Brain pericyte (primary cell): ENCODE data around the gene SH2D1B.
"Not testable (repeated sequence)": the region's sequence is repeated elsewhere in the genome, so short reads cannot be mapped to it uniquely, and the experiment has no call there.

Source experiments
- DNase-seq: peaks from one replicate; pipeline ENCODE4 v3.0.0-alpha.2; 2012; ENCODE audit warnings: low read depth, low spot score

The SH2D1B gene

DNA sequence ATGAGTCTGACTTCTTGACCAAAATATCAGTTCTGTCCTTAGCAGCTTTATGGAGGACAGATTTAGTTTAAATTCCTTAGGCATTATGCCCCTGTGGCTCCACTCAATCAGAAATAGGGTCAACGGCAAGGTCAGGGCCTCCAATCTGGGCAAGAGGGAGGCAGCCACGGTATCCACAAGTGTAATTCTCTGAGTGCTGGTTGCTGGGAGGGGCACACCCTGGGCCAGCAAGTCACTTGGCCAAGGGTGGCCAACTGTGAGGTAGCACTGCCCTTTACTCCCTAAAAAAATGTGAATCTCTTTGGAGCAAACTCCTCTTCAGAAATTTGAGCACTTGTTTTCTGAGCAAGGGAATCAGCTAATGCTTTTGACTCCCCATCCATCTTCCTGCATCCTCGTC lies 48.1 kb downstream of the SH2D1B start:
- DNase-seq: no peak

DNA sequence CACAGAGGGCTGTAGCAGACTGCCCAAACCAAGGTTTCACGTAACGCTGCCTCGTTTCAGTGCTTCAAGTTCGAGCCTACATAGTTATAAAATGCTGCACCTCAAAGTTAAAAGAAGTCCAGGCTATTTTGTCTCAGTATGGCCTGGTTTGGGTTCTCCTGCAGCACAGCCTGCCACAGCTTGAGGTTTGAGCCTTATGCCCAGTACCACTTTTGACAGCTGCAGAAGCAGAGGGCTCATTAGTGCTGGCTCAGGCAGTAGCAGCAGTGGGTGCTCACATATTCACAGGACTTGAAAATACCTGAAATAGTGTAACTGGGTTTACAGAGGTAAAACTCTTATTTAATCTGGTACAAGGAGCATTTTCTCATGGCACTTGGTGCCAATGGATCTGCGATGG lies 50.6 kb downstream of the SH2D1B start:
- DNase-seq: no peak

DNA sequence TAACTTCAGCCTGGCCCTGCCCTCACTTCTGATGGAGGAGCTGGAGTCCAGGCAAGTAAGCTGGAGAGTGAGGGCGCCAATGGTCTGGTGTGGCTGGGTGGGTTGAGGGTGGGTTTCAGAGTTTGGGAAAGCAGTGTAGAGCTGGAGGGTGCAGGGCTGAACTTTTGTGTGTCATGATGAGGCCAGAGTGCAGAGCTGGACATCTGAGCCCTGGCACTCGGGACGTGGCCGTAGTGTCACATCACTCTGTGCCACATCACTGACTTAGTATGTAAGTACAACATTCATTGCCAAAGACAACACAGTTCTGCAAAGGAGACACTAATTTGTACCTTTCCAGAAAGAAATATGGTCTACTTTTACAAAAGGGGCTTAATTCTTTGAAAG lies 51.1 kb downstream of the SH2D1B start:
- no peak for DNase-seq

DNA sequence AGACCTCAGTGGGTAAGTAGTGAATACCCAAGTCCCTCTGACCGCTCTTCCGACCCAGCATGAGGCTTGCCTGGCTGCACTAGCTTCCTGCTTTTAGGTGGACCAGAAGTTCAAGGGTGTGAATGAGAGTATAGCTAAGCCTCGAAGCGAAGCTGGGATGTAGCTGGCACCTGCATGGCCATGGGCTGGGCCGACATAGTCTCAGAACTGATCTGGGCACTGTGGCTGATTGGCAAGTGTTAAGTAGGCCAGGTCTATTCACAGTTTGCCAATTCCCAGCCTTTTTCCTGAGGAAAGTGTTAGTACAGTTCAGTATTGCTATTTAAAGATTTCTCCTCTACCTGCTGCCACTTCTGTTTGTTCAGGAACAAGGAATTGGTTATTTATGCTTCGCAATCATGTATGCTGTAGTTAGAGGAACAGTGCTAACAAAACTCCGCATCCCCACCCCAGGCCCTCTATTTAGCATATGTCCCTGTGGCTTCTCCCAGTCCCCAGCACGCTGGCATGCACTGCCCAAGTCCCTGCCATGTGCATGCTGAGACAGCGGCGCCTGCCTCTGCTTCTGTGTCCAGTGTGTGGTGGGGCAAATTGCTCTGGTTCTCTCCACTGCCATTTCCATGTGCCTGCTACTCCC lies 51.6 kb downstream of the SH2D1B start:
- no peak for DNase-seq

DNA sequence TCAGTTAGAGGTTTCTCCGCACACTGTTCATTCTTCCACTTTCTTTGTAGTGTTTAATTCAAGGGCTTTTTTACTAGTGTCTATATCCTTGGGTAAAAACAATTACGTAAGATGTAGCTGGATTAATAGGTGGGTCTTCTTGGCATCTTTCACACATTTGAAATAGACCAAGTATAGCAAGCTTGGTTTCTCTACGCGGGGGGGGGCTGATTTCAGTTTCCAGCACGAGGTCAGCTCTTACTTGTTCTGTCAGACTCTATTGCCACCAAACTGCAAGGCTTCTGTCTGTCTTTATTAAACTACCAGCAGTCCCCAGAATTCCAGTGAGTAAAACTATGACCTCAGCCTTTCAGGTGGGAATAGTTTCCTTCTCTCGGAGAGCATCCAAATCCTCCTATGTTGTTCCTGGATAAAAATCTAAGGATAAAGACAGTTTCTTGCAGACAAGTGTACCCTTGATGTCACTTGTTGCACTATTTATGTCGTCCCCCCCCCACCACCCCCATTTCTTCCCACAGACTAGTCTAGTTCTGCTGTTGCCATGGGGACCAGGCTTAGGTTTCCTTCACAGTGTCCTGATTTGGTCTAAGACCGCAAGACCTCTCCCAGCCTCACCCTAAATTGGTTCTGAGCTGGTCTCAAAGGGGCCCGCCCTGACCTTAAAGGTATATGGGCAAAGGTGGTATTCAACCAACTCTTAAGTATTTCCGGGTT lies 52.3 kb downstream of the SH2D1B start:
- no peak for DNase-seq

DNA sequence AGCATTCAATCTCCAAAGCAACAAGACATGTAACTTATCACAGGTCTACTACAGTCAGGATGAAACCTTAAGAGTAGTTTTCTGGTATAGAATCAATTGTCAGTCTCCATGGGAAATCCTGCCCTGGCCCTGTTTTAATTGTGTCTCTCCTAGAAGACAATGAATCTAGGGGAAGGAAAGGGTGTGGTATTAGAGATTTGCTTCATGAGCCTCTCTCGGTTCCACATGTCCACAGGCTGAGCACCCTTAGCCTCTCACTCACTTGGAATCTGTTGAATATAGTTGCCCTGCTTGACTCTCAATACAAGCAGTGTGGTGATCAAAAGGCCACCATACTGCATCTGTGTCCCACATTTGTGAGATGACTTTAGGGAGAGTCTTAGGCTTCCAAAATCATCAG lies 53.0 kb downstream of the SH2D1B start:
- DNase-seq: no peak

DNA sequence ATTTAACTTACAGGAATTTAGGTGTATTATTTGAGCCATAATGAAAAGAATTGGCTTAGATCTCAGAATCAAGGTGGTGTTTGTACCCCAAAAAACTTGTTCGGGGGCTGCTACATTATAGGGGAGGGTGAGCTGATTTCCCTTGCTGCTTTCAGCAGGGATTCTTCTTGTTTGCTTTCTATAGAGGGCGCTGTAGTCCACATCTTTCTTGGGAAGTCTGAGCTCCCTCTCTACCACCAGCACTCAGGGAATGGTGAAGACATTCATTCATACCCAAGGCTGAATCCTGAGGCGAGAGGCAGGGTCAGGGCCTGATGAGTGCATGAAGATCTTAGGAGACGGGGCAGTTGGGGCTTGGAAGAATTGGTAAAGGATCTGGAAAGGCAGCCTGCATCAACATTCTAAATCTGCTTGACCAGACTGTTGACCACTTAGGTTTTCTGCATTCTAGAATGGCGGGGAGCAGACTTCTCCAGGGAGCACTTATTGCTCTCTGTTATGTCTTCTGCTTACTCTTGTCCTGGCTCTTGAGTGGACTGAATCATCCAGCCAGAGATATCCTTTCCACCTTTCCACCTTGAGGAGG lies 54.2 kb downstream of the SH2D1B start:
- no peak for DNase-seq

DNA sequence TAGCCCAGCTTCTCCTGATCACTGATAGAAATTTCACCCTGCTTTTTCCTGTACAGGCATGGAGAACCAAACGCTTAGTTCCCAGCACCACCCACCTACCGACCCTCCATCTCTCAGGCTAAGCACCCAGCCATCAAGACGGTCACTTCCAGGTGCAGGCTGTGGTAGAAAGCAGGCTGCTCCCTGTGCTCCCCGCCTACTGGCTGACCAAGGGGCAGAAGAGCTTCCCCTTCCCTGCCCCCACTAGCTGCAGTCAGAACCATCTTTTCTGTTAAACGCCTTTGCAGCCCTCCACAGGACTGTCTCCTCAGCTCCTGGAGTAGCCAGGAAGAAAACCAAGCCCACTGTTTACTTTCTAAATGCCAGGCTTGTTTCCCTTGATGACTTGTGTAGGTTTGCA lies 58.2 kb downstream of the SH2D1B start:
- DNase-seq: no peak

DNA sequence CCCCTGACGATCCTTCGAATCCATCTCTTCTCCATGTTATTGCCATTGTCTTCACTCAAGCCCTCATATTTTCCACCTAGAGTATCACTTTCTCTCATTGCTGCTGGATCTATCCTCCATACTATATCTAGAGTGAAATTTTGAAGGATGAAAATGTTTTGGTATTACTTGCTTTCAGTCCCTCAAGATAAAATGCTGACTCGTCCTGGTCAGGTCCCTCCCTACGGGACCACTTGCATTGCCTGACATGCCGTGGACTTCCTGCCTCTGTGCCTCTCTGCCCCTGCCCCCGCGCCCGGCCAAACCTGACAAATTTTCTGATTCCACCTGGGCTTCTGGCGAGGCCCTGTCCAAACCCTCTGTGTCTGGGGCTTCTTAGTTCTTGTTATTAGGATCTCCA lies 58.9 kb downstream of the SH2D1B start:
- DNase-seq: no peak

DNA sequence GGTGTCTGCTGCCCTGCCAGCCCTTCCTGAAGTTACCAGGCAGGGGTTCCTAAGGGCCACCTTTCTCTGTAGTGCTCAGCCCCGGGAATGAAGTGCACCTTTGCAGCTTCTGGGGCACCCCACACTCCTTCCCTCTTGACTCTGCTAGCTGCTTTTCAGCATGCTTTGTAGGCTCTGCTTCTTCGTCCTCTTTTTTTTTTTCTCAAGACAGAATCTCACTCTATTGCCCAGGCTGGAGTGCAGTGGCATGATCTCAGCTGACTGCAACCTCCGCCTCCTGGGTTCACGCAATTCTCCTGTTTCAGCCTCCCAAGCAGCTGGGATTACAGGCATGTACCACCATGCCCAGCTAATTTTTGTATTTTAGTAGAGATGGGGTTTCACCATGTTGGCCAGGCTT lies 60.1 kb downstream of the SH2D1B start:
- DNase-seq: not testable (repeated sequence)

DNA sequence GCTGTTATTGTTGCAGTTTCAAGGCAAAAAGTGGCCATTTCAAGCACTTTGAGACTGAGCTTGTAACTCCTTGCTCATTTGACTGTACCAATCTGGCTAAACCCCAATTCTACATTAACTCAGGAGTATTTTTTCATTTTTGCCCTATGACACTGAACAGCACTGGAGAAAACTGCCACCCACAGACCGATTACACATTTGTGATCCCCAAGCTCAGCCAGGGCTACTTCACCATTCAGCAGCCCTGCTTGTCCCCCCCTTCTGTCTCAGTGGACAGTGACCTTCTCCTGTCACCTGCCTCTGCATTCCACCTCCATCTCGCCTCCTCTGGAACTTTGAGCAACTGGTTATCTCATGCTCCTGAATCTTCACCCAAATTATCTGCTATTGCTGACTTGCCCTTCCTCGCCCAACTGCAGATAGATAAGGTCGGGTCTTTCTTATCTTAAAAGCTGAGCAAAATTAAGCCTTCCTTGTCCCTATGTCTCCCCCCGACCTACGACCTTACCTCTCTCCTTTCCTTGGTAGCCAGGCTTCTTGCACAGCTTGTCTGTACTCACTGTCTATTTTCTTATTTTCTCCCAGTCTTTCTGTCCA lies 60.6 kb downstream of the SH2D1B start:
- no peak for DNase-seq

DNA sequence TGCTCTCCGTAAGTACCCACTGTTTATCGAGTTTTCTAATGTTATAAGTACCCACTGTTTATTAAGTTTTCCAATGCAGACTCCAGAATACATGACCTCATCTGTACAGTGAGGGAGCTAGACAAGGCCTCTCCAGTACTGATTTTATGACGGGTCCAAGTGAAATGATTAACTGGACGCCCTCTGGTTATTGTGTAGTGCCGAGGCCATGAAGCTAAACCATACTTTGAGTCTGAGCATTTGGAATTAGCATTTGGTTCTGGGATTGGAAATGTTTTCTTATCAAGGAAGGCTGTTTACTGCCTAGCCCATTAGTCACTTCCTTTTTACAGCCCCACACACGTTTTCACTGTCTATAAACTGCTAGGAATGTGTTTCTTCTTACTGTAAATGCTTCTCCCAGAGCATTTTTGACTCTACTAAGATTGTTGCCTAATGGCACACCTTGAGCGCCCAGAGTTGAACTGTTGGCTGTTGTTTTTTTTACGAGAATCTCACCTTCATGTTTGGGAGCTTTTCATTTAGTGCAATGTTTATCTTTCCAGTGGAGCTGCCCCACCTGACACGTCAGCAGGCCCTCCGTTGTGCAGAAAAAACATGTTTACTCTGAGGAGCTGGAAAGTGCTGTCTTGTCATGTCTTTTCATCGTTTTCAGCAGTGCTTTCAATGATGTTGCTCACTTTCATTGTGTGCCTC lies 62.2 kb downstream of the SH2D1B start:
- DNase-seq: no peak

DNA sequence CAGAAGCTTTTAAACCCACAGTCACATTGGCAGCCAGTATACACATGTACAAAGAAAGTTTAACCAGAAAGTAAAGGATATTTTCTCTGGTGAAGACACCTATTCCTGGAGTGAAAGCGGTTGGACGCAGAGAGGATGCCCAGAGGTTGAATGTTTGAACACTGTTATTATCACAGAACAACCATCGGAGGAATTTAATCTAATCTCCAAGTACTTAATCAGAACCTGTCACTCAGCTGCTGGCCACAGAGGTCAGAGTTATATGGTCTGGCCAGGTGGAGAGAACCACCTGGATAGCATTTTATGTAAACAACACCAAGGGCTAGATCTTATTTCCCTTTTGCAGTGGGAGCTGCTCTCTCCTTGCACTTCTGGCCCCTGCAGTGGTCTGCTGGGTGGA lies 64.7 kb downstream of the SH2D1B start:
- no peak for DNase-seq
